ENCODE measurements around the gene MYRFL.

MYRFL gene

GRCh38 chr12:69919495-69919894 lies 94.5 kb downstream of the MYRFL start:
- no peak overlapping the region for H3K9ac ChIP-seq (ENCODE audit: low read depth, low read length)
- no peaks in the 10 kb centered on the region; the same call in 1 of the 2 replicates for H3K36me3 ChIP-seq (ENCODE audit: insufficient read depth, low read length)
- no peaks in the 10 kb centered on the region for H3K4me1 ChIP-seq (ENCODE audit: insufficient read depth, low read length)
- peaks cover 4% of the 10 kb centered on the region; the same call in 1 of the 2 replicates for H3K9me3 ChIP-seq (ENCODE audit: control insufficient read depth, insufficient read depth, low read length)

DNA sequence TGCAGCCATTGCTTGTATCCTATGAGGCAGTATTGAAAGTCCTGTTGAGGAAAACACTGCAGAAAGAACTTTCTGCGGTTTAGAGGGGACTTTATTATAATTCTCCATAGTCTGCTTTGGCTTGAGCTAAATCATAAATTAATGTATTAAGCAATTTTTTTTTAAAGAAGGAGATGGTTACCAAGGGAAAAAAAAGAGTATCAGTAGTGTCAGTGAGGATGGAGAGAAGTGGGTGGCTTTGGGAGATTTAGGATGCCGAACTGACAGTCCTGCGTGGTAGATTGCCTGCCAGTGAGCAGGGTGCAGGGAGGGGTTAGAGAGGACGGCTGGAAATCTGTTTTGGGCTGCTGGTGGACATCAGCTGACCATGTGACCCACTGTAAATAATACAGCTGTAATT lies 96.8 kb downstream of the MYRFL start:
- Histone ChIP-seq H3K9me3 (ENCODE audit: control insufficient read depth, insufficient read depth, low read length) (peaks cover 4% of the 10 kb centered on the region; the same call in 1 of the 2 replicates), H3K36me3 (ENCODE audit: insufficient read depth, low read length) (no peaks in the 10 kb centered on the region), H3K4me1 (ENCODE audit: insufficient read depth, low read length) (no peaks in the 10 kb centered on the region), H3K9ac (ENCODE audit: low read depth, low read length) (no peak overlapping the region)

DNA sequence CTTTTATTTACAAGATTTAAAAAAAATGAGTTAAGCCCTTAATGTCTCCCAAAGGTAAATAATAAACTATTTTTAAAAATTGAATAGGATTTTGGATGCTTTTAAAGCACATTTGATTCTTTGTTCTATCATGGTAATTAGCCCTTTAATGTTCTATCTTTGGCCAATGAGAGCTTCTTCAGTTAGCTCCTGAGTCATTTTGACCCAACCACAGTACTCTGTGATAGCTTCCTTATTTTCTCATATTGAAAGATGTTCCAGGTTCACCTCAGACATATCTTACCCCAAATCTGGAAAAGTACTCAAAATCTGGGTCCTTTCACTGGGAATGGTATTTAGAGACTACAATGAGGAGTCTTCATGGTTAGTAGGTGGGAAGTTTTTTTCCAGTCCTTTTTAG lies 98.0 kb downstream of the MYRFL start:
- no peaks in the 10 kb centered on the region for H3K36me3 ChIP-seq (ENCODE audit: insufficient read depth, low read length)

GRCh38 chr12:69925291-69925690 lies 100.3 kb downstream of the MYRFL start:
- H3K9ac ChIP-seq (ENCODE audit: low read depth, low read length): no peak overlapping the region
- H3K36me3 ChIP-seq (ENCODE audit: insufficient read depth, low read length): no peaks in the 10 kb centered on the region
- H3K9me3 ChIP-seq (ENCODE audit: control insufficient read depth, insufficient read depth, low read length): no peaks in the 10 kb centered on the region
- peaks cover 8% of the 10 kb centered on the region; the same call in 1 of the 2 replicates for H3K4me1 ChIP-seq (ENCODE audit: insufficient read depth, low read length)

More for the DNA sequence above, 98.0 kb downstream of the MYRFL start:
- Histone ChIP-seq H3K4me1 (ENCODE audit: insufficient read depth, low read length) (no peaks in the 10 kb centered on the region), H3K9me3 (ENCODE audit: control insufficient read depth, insufficient read depth, low read length) (peaks cover 4% of the 10 kb centered on the region; the same call in 1 of the 2 replicates), H3K9ac (ENCODE audit: low read depth, low read length) (no peak overlapping the region)

- Histone ChIP-seq H3K9ac (ENCODE audit: low read depth, low read length) (no peak overlapping the region), H3K4me1 (ENCODE audit: insufficient read depth, low read length) (peaks cover 14% of the 10 kb centered on the region; the same call in 1 of the 2 replicates), H3K9me3 (ENCODE audit: control insufficient read depth, insufficient read depth, low read length) (no peaks in the 10 kb centered on the region), H3K36me3 (ENCODE audit: insufficient read depth, low read length) (no peaks in the 10 kb centered on the region)
Observed at GRCh38 chr12:69927164-69927563, 102.1 kb downstream of the MYRFL start.

GRCh38 chr12:69929125-69929524 lies 104.1 kb downstream of the MYRFL start:
- Histone ChIP-seq H3K4me1 (ENCODE audit: insufficient read depth, low read length) (peaks cover 29% of the 10 kb centered on the region), H3K9me3 (ENCODE audit: control insufficient read depth, insufficient read depth, low read length) (no peaks in the 10 kb centered on the region), H3K36me3 (ENCODE audit: insufficient read depth, low read length) (no peaks in the 10 kb centered on the region), H3K9ac (ENCODE audit: low read depth, low read length) (no peak overlapping the region)

- H3K36me3 ChIP-seq (ENCODE audit: insufficient read depth, low read length): no peaks in the 10 kb centered on the region
- no peak overlapping the region for H3K9ac ChIP-seq (ENCODE audit: low read depth, low read length)
- 0 out of 2 replicates have a peak, but pooled peaks cover 2% of the 10 kb centered on the region for H3K9me3 ChIP-seq (ENCODE audit: control insufficient read depth, insufficient read depth, low read length)
- peaks cover 29% of the 10 kb centered on the region for H3K4me1 ChIP-seq (ENCODE audit: insufficient read depth, low read length)
Observed at GRCh38 chr12:69929531-69929930, 104.5 kb downstream of the MYRFL start.

GRCh38 chr12:69931569-69931968 lies 106.5 kb downstream of the MYRFL start:
- 0 out of 2 replicates have a peak, but pooled peaks cover 3% of the 10 kb centered on the region for H3K9me3 ChIP-seq (ENCODE audit: control insufficient read depth, insufficient read depth, low read length)
- H3K36me3 ChIP-seq (ENCODE audit: insufficient read depth, low read length): no peaks in the 10 kb centered on the region
- H3K9ac ChIP-seq (ENCODE audit: low read depth, low read length): no peak overlapping the region
- H3K4me1 ChIP-seq (ENCODE audit: insufficient read depth, low read length): peaks cover 33% of the 10 kb centered on the region

GRCh38 chr12:69932154-69932553 lies 107.1 kb downstream of the MYRFL start:
- Histone ChIP-seq H3K9me3 (ENCODE audit: control insufficient read depth, insufficient read depth, low read length) (0 out of 2 replicates have a peak, but pooled peaks cover 3% of the 10 kb centered on the region), H3K36me3 (ENCODE audit: insufficient read depth, low read length) (no peaks in the 10 kb centered on the region), H3K4me1 (ENCODE audit: insufficient read depth, low read length) (peaks cover 35% of the 10 kb centered on the region), H3K9ac (ENCODE audit: low read depth, low read length) (no peak overlapping the region)

- H3K9ac ChIP-seq (ENCODE audit: low read depth, low read length): no peak overlapping the region
- H3K4me1 ChIP-seq (ENCODE audit: insufficient read depth, low read length): peaks cover 35% of the 10 kb centered on the region
- no peaks in the 10 kb centered on the region for H3K36me3 ChIP-seq (ENCODE audit: insufficient read depth, low read length)
- 0 out of 2 replicates have a peak, but pooled peaks cover 3% of the 10 kb centered on the region for H3K9me3 ChIP-seq (ENCODE audit: control insufficient read depth, insufficient read depth, low read length)
Observed at GRCh38 chr12:69932676-69933552, 107.9 kb downstream of the MYRFL start.

- Histone ChIP-seq H3K9ac (ENCODE audit: low read depth, low read length) (no peak overlapping the region), H3K9me3 (ENCODE audit: control insufficient read depth, insufficient read depth, low read length) (0 out of 2 replicates have a peak, but pooled peaks cover 3% of the 10 kb centered on the region), H3K4me1 (ENCODE audit: insufficient read depth, low read length) (peaks cover 32% of the 10 kb centered on the region), H3K36me3 (ENCODE audit: insufficient read depth, low read length) (no peaks in the 10 kb centered on the region)
Observed at GRCh38 chr12:69934011-69934410, 109.0 kb downstream of the MYRFL start.

DNA sequence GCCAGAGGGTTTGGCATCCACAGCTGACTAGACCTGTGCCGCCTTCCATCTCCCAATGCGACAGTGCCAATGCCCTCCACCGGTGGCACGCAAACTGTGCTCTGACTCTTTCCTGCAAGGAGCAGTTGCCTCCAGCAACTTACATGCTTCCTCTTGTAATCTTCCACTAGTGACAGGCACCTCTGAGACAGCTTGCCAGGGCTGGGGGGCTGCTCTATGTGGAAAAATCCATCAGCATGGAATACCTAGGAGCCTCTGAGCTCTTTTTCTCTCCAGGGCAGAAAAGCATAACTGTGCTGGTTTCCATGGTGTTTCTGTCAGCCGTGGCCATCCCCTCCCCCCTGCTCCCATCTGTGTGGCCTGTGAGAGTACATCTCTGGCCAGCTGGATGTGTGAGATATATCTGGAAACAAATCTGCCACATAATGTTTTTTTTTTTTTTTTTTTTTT lies 110.6 kb downstream of the MYRFL start:
- H3K9me3 ChIP-seq (ENCODE audit: control insufficient read depth, insufficient read depth, low read length): 0 out of 2 replicates have a peak, but pooled peaks cover 3% of the 10 kb centered on the region
- peaks cover 28% of the 10 kb centered on the region for H3K4me1 ChIP-seq (ENCODE audit: insufficient read depth, low read length)
- H3K9ac ChIP-seq (ENCODE audit: low read depth, low read length): no peak overlapping the region

GRCh38 chr12:69936214-69936731 lies 111.2 kb downstream of the MYRFL start:
- Histone ChIP-seq H3K36me3 (ENCODE audit: insufficient read depth, low read length) (no peaks in the 10 kb centered on the region), H3K4me1 (ENCODE audit: insufficient read depth, low read length) (peaks cover 28% of the 10 kb centered on the region), H3K9me3 (ENCODE audit: control insufficient read depth, insufficient read depth, low read length) (0 out of 2 replicates have a peak, but pooled peaks cover 3% of the 10 kb centered on the region), H3K9ac (ENCODE audit: low read depth, low read length) (no peak overlapping the region)

More for the DNA sequence above, 110.6 kb downstream of the MYRFL start:
- H3K36me3 ChIP-seq (ENCODE audit: insufficient read depth, low read length): no peaks in the 10 kb centered on the region

GRCh38 chr12:69936766-69937165 lies 111.7 kb downstream of the MYRFL start:
- Histone ChIP-seq H3K9me3 (ENCODE audit: control insufficient read depth, insufficient read depth, low read length) (0 out of 2 replicates have a peak, but pooled peaks cover 3% of the 10 kb centered on the region), H3K9ac (ENCODE audit: low read depth, low read length) (no peak overlapping the region), H3K36me3 (ENCODE audit: insufficient read depth, low read length) (no peaks in the 10 kb centered on the region), H3K4me1 (ENCODE audit: insufficient read depth, low read length) (peaks cover 24% of the 10 kb centered on the region)

Data from ES-I3 (cell line).